WTC11 (cell line): ENCODE measurements around the gene PM20D2. TPM values are rescaled to one million over a fixed set of nuclear protein-coding genes. Genes with fewer than 3 reads are reported as not detected.
A peak's percentile ranks its signal among the peaks of the same experiment; 100 is the strongest.

Experiments
- ATAC-seq: fragments of 200-7000 bp; cut with Tn5 transposase; 2 replicates; pipeline ENCODE4 v1.10.0; 2021; ENCODE audit warnings: mild to moderate bottlenecking, moderate library complexity
- CTCF ChIA-PET: fragments of 300-600 bp; sonication (Branson Sonifier 250); formaldehyde crosslinking; loops from one replicate; lab custom pipeline; 2021; ENCODE audit warnings: antibody characterized with exemption; lab: Charles Lee
- POLR2A ChIA-PET: fragments of 350-600 bp; sonication (Branson Sonifier 250); formaldehyde crosslinking; loops from one replicate; lab custom pipeline; 2021; ENCODE audit warnings: antibody characterized with exemption; lab: Charles Lee
- DNase-seq: peaks from one replicate; pipeline ENCODE4 v3.0.0; 2021; ENCODE audit warnings: low spot score
- H3K27ac Mint-ChIP-seq: 2 replicates; pipeline ENCODE4 v1.8.0; 2021; ENCODE audit warnings: mixed read lengths
- H3K27me3 Mint-ChIP-seq: 2 replicates; pipeline ENCODE4 v1.8.0; 2021; ENCODE audit warnings: low read depth, mild to moderate bottlenecking, moderate library complexity, mixed read lengths
- H3K36me3 Mint-ChIP-seq: 2 replicates; pipeline ENCODE4 v1.8.0; 2021; ENCODE audit warnings: mixed read lengths
- H3K4me1 Mint-ChIP-seq: 2 replicates; pipeline ENCODE4 v1.8.0; 2022; ENCODE audit warnings: mixed read lengths
- H3K4me3 Mint-ChIP-seq: 2 replicates; pipeline ENCODE4 v1.8.0; 2021; ENCODE audit warnings: mild to moderate bottlenecking, moderate library complexity, mixed read lengths
- H3K9me3 Mint-ChIP-seq: 2 replicates; pipeline ENCODE4 v1.8.0; 2021; ENCODE audit warnings: mixed read lengths
- CBFB ChIP-seq: sonication (generic); formaldehyde crosslinking; IDR thresholded peaks from 2 replicates; pipeline ENCODE4 v1.8.1; 2022; ENCODE audit warnings: mild to moderate bottlenecking, low read depth, missing genetic modification reagents
- EMX1 ChIP-seq: fragments of 250-450 bp; sonication (Bioruptor Pico); IDR thresholded peaks from 2 replicates; pipeline ENCODE4 v1.8.0; 2021; ENCODE audit warnings: mild to moderate bottlenecking
- FOXK1 ChIP-seq: sonication (generic); formaldehyde crosslinking; IDR thresholded peaks from 2 replicates; pipeline ENCODE4 v1.8.0; 2022; ENCODE audit warnings: mild to moderate bottlenecking, moderate library complexity, missing genetic modification reagents
- FOXP1 ChIP-seq: sonication (generic); formaldehyde crosslinking; IDR thresholded peaks from 2 replicates; pipeline ENCODE4 v1.8.0; 2022; ENCODE audit warnings: missing genetic modification reagents, mild to moderate bottlenecking, moderate library complexity, borderline replicate concordance
- GRHL2 ChIP-seq: fragments of 250-450 bp; sonication (Bioruptor Pico); IDR thresholded peaks from 2 replicates; pipeline ENCODE4 v1.8.0; 2022; ENCODE audit warnings: mild to moderate bottlenecking, moderate library complexity; ENCODE audit not compliant: insufficient replicate concordance, severe bottlenecking
- GTF2I ChIP-seq: fragments of 250-450 bp; sonication (Bioruptor Pico); conservative IDR thresholded peaks from 2 replicates; pipeline ENCODE4 v1.4.0; 2021; ENCODE audit warnings: mild to moderate bottlenecking
- KAT7 ChIP-seq: sonication (generic); formaldehyde crosslinking; IDR thresholded peaks from 2 replicates; pipeline ENCODE4 v1.8.1; 2023; ENCODE audit warnings: missing genetic modification reagents, mild to moderate bottlenecking, borderline replicate concordance
- MXD4 ChIP-seq: fragments of 250-450 bp; sonication (Bioruptor Pico); IDR thresholded peaks from 2 replicates; pipeline ENCODE4 v1.8.0; 2021; ENCODE audit warnings: mild to moderate bottlenecking, moderate library complexity, borderline replicate concordance
- MYBL2 ChIP-seq: sonication (generic); formaldehyde crosslinking; IDR thresholded peaks from 2 replicates; pipeline ENCODE4 v1.8.1; 2023; ENCODE audit warnings: mild to moderate bottlenecking, moderate library complexity, missing genetic modification reagents
- NR1H2 ChIP-seq: sonication (generic); formaldehyde crosslinking; IDR thresholded peaks from 2 replicates; pipeline ENCODE4 v1.9.0; 2021; ENCODE audit warnings: mild to moderate bottlenecking, moderate library complexity, missing genetic modification reagents
- RORB ChIP-seq: fragments of 250-450 bp; sonication (Bioruptor Pico); IDR thresholded peaks from 2 replicates; pipeline ENCODE4 v1.9.0; 2021; ENCODE audit warnings: mild to moderate bottlenecking
- ZNF317 ChIP-seq: sonication (generic); formaldehyde crosslinking; IDR thresholded peaks from 2 replicates; pipeline ENCODE4 v1.8.1; 2023; ENCODE audit warnings: low read depth, mild to moderate bottlenecking, moderate library complexity, missing genetic modification reagents, borderline replicate concordance
- ZNF396 ChIP-seq: fragments of 250-450 bp; sonication (Bioruptor Pico); IDR thresholded peaks from 2 replicates; pipeline ENCODE4 v1.8.0; 2021; ENCODE audit warnings: mild to moderate bottlenecking, moderate library complexity, borderline replicate concordance
- total RNA-seq: library from RNA; stranded (reverse); gene quantifications from 3 replicates; pipeline ENCODE4 v1.2.3, GENCODE V29; 2021
- TF ChIP-seq, protein P1 (sequence below): sonication (generic); formaldehyde crosslinking; IDR thresholded peaks from 2 replicates; pipeline ENCODE4 v1.8.1; 2023; ENCODE audit warnings: mild to moderate bottlenecking, missing genetic modification reagents, moderate library complexity
- TF ChIP-seq, protein P2 (sequence below): sonication (generic); formaldehyde crosslinking; IDR thresholded peaks from 2 replicates; pipeline ENCODE4 v1.8.1; 2022; ENCODE audit warnings: mild to moderate bottlenecking, missing genetic modification reagents, moderate library complexity, borderline replicate concordance
- TF ChIP-seq, protein P3 (sequence below): fragments of 250-450 bp; sonication (Bioruptor Pico); IDR thresholded peaks from 2 replicates; pipeline ENCODE4 v1.9.0; 2021; ENCODE audit warnings: mild to moderate bottlenecking
- TF ChIP-seq, protein P4 (sequence below): fragments of 250-450 bp; sonication (Bioruptor Pico); IDR thresholded peaks from 2 replicates; pipeline ENCODE4 v1.9.0; 2021; ENCODE audit warnings: mild to moderate bottlenecking
- TF ChIP-seq, protein P5 (sequence below): sonication (generic); formaldehyde crosslinking; IDR thresholded peaks from 2 replicates; pipeline ENCODE4 v1.8.0; 2023; ENCODE audit warnings: missing genetic modification reagents, mild to moderate bottlenecking, borderline replicate concordance
- TF ChIP-seq, protein P6 (sequence below): fragments of 250-450 bp; sonication (Bioruptor Pico); IDR thresholded peaks from 2 replicates; pipeline ENCODE4 v1.8.0; 2021; ENCODE audit warnings: mild to moderate bottlenecking

The PM20D2 gene
- total RNA-seq, 1 experiment from 2014 or later, result 4.9 TPM

DNA sequence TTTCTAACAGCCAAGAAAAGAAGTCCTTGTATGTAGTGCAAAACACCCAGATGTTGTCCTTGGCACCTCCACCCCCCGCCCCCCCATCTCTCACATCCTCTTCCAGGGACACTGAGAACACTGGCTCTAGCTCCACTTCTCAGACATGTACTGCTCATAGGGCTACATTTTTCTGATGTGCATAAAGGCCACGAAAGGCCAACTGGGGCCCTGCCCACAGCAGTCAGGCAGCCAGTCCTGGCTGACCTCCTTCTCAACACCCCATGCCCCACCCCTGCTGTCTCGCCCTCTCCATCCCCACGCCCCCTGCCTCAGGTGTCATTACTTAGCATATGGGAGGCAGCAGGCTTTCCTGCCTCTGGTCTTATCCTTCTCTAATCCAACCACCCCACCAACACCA is 60.0 kb downstream of the PM20D2 start:
- H3K9me3 Mint-ChIP-seq, result no peaks in the 10 kb centered on the region
- DNase-seq (no peak), ATAC-seq (peak; percentile 85)
- TF ChIP-seq, protein P1, sequence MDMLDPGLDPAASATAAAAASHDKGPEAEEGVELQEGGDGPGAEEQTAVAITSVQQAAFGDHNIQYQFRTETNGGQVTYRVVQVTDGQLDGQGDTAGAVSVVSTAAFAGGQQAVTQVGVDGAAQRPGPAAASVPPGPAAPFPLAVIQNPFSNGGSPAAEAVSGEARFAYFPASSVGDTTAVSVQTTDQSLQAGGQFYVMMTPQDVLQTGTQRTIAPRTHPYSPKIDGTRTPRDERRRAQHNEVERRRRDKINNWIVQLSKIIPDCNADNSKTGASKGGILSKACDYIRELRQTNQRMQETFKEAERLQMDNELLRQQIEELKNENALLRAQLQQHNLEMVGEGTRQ (CRISPR knock-in tag), result no peak
- no peak for TF ChIP-seq MYBL2
- TF ChIP-seq GTF2I (CRISPR knock-in tag), result no peak
- TF ChIP-seq MXD4 (CRISPR knock-in tag), result no peak
- TF ChIP-seq, protein P2, sequence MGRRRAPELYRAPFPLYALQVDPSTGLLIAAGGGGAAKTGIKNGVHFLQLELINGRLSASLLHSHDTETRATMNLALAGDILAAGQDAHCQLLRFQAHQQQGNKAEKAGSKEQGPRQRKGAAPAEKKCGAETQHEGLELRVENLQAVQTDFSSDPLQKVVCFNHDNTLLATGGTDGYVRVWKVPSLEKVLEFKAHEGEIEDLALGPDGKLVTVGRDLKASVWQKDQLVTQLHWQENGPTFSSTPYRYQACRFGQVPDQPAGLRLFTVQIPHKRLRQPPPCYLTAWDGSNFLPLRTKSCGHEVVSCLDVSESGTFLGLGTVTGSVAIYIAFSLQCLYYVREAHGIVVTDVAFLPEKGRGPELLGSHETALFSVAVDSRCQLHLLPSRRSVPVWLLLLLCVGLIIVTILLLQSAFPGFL (CRISPR knock-in tag), result no peak
- TF ChIP-seq EMX1 (CRISPR knock-in tag), result no peak
- no peak for TF ChIP-seq FOXK1 (CRISPR knock-in tag)
- TF ChIP-seq NR1H2 (CRISPR knock-in tag), result no peak
- no peak for TF ChIP-seq ZNF317 (CRISPR knock-in tag)
- TF ChIP-seq, protein P3, sequence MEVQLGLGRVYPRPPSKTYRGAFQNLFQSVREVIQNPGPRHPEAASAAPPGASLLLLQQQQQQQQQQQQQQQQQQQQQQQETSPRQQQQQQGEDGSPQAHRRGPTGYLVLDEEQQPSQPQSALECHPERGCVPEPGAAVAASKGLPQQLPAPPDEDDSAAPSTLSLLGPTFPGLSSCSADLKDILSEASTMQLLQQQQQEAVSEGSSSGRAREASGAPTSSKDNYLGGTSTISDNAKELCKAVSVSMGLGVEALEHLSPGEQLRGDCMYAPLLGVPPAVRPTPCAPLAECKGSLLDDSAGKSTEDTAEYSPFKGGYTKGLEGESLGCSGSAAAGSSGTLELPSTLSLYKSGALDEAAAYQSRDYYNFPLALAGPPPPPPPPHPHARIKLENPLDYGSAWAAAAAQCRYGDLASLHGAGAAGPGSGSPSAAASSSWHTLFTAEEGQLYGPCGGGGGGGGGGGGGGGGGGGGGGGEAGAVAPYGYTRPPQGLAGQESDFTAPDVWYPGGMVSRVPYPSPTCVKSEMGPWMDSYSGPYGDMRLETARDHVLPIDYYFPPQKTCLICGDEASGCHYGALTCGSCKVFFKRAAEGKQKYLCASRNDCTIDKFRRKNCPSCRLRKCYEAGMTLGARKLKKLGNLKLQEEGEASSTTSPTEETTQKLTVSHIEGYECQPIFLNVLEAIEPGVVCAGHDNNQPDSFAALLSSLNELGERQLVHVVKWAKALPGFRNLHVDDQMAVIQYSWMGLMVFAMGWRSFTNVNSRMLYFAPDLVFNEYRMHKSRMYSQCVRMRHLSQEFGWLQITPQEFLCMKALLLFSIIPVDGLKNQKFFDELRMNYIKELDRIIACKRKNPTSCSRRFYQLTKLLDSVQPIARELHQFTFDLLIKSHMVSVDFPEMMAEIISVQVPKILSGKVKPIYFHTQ (CRISPR knock-in tag), result no peak
- TF ChIP-seq, protein P4, sequence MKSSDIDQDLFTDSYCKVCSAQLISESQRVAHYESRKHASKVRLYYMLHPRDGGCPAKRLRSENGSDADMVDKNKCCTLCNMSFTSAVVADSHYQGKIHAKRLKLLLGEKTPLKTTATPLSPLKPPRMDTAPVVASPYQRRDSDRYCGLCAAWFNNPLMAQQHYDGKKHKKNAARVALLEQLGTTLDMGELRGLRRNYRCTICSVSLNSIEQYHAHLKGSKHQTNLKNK (CRISPR knock-in tag), result no peak
- no peak for TF ChIP-seq RORB (CRISPR knock-in tag)
- no peak for TF ChIP-seq FOXP1 (CRISPR knock-in tag)
- no peak for TF ChIP-seq KAT7
- TF ChIP-seq, protein P5, sequence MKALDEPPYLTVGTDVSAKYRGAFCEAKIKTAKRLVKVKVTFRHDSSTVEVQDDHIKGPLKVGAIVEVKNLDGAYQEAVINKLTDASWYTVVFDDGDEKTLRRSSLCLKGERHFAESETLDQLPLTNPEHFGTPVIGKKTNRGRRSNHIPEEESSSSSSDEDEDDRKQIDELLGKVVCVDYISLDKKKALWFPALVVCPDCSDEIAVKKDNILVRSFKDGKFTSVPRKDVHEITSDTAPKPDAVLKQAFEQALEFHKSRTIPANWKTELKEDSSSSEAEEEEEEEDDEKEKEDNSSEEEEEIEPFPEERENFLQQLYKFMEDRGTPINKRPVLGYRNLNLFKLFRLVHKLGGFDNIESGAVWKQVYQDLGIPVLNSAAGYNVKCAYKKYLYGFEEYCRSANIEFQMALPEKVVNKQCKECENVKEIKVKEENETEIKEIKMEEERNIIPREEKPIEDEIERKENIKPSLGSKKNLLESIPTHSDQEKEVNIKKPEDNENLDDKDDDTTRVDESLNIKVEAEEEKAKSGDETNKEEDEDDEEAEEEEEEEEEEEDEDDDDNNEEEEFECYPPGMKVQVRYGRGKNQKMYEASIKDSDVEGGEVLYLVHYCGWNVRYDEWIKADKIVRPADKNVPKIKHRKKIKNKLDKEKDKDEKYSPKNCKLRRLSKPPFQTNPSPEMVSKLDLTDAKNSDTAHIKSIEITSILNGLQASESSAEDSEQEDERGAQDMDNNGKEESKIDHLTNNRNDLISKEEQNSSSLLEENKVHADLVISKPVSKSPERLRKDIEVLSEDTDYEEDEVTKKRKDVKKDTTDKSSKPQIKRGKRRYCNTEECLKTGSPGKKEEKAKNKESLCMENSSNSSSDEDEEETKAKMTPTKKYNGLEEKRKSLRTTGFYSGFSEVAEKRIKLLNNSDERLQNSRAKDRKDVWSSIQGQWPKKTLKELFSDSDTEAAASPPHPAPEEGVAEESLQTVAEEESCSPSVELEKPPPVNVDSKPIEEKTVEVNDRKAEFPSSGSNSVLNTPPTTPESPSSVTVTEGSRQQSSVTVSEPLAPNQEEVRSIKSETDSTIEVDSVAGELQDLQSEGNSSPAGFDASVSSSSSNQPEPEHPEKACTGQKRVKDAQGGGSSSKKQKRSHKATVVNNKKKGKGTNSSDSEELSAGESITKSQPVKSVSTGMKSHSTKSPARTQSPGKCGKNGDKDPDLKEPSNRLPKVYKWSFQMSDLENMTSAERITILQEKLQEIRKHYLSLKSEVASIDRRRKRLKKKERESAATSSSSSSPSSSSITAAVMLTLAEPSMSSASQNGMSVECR (CRISPR knock-in tag), result no peak
- TF ChIP-seq, protein P6, sequence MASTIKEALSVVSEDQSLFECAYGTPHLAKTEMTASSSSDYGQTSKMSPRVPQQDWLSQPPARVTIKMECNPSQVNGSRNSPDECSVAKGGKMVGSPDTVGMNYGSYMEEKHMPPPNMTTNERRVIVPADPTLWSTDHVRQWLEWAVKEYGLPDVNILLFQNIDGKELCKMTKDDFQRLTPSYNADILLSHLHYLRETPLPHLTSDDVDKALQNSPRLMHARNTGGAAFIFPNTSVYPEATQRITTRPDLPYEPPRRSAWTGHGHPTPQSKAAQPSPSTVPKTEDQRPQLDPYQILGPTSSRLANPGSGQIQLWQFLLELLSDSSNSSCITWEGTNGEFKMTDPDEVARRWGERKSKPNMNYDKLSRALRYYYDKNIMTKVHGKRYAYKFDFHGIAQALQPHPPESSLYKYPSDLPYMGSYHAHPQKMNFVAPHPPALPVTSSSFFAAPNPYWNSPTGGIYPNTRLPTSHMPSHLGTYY (CRISPR knock-in tag), result no peak
- no peak for TF ChIP-seq GRHL2
- TF ChIP-seq CBFB (CRISPR knock-in tag), result no peak
- no peak for TF ChIP-seq ZNF396
- H3K36me3 Mint-ChIP-seq, result no peaks in the 10 kb centered on the region
- ChIA-PET POLR2A (no interaction called here), CTCF (no interaction called here)
- H3K27me3 Mint-ChIP-seq, result peaks cover 1% of the 10 kb centered on the region
- H3K4me3 Mint-ChIP-seq, result no peak overlapping the region
- H3K27ac Mint-ChIP-seq, result no peak overlapping the region
- peaks cover 15% of the 10 kb centered on the region for H3K4me1 Mint-ChIP-seq
